ENCODE results near the gene PPM1F.

DNA sequence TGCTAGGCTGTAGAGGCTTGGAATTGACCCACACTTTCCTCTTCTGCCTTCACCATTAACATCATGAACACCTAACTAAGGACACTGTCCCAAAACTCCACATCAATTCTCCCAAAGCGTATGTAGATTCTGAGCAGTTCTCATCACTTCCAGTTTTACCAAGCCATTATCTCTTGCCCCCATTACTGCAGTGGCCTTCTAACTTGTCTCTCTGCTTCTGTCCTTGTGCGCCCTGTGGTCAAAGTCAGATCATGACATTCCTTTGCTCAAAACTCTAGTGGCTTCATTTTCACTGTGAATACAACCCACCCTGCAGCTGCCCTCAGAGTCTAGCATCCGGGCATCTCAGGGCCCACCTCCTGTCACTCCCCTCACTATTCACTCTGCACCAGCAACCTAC is 43.0 kb upstream of the PPM1F start:
- TF ChIP-seq, protein P1, sequence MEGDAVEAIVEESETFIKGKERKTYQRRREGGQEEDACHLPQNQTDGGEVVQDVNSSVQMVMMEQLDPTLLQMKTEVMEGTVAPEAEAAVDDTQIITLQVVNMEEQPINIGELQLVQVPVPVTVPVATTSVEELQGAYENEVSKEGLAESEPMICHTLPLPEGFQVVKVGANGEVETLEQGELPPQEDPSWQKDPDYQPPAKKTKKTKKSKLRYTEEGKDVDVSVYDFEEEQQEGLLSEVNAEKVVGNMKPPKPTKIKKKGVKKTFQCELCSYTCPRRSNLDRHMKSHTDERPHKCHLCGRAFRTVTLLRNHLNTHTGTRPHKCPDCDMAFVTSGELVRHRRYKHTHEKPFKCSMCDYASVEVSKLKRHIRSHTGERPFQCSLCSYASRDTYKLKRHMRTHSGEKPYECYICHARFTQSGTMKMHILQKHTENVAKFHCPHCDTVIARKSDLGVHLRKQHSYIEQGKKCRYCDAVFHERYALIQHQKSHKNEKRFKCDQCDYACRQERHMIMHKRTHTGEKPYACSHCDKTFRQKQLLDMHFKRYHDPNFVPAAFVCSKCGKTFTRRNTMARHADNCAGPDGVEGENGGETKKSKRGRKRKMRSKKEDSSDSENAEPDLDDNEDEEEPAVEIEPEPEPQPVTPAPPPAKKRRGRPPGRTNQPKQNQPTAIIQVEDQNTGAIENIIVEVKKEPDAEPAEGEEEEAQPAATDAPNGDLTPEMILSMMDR (IDR thresholded peaks at IDR 0.05; ENCODE audit: low read depth, low read length): no peak
- TF ChIP-seq EZH2phosphoT487 (IDR thresholded peaks at IDR 0.05; ENCODE audit: low read depth): no peak

Measured in OCI-LY3 (cell line).